ENCODE data around the gene TENM4. TPM values are rescaled to one million over a fixed set of nuclear protein-coding genes. Genes with fewer than 3 reads are reported as not detected.
"Not testable (repeated sequence)": the region's sequence is repeated elsewhere in the genome, so short reads cannot be mapped to it uniquely, and the experiment has no call there.

TENM4 gene
- total RNA-seq, 1 experiment from 2014 or later: 9.9 TPM

GRCh38 chr11:78642979-78643675 is 797.7 kb downstream of the TENM4 start:
- POLR2A ChIA-PET: no interaction called here
- intact Hi-C loops (cut with micrococcal nuclease): loop anchor here (10.0 kb wide), 3 partner anchors 162 to 1512 kb away; no protein-coding TSS in a partner anchor
- DNase-seq (ENCODE audit: unreplicated experiment): no peak
- BruUV-seq (replicated peaks): no TSS peak
- peaks cover 4% of the 10 kb centered on the region for H3K36me3 Mint-ChIP-seq (ENCODE audit: insufficient read depth, unreplicated experiment)
- H3K4me1 Mint-ChIP-seq (ENCODE audit: insufficient read depth, unreplicated experiment): peaks cover 8% of the 10 kb centered on the region
- no peak for TF ChIP-seq CTCF (IDR thresholded peaks at IDR 0.05; ENCODE audit: unreplicated experiment)
- CTCF ChIA-PET: interaction anchor here (0.6 to 7.1 kb wide), 8 partner anchors 73 to 850 kb away, joined by 3 to 176 read pairs (median 6); no protein-coding TSS in a partner anchor
- no peak overlapping the region for H3K27ac Mint-ChIP-seq (ENCODE audit: low read depth, unreplicated experiment)
- no peaks in the 10 kb centered on the region for H3K9me3 Mint-ChIP-seq (ENCODE audit: unreplicated experiment)
- H3K27me3 Mint-ChIP-seq (ENCODE audit: insufficient read depth, unreplicated experiment): peaks cover 12% of the 10 kb centered on the region
- no peak overlapping the region for H3K4me3 Mint-ChIP-seq (ENCODE audit: unreplicated experiment)

- H3K27ac Mint-ChIP-seq (ENCODE audit: low read depth, unreplicated experiment): no peak overlapping the region
- CTCF ChIA-PET: no interaction called here
- TF ChIP-seq CTCF (IDR thresholded peaks at IDR 0.05; ENCODE audit: unreplicated experiment): no peak
- H3K9me3 Mint-ChIP-seq (ENCODE audit: unreplicated experiment): no peaks in the 10 kb centered on the region
- H3K4me1 Mint-ChIP-seq (ENCODE audit: insufficient read depth, unreplicated experiment): peaks cover 8% of the 10 kb centered on the region
- BruUV-seq (replicated peaks): no TSS peak
- no peak for DNase-seq (ENCODE audit: unreplicated experiment)
- no peaks in the 10 kb centered on the region for H3K36me3 Mint-ChIP-seq (ENCODE audit: insufficient read depth, unreplicated experiment)
- no peak overlapping the region for H3K4me3 Mint-ChIP-seq (ENCODE audit: unreplicated experiment)
- peaks cover 12% of the 10 kb centered on the region for H3K27me3 Mint-ChIP-seq (ENCODE audit: insufficient read depth, unreplicated experiment)
- POLR2A ChIA-PET: no interaction called here
- intact Hi-C loops (cut with micrococcal nuclease): loop anchor here (10.0 kb wide), 3 partner anchors 163 to 1513 kb away; no protein-coding TSS in a partner anchor
Measured at GRCh38 chr11:78641541-78641940, 799.3 kb downstream of the TENM4 start.

GRCh38 chr11:78638704-78639380 is 802.0 kb downstream of the TENM4 start:
- no peak overlapping the region for H3K27ac Mint-ChIP-seq (ENCODE audit: low read depth, unreplicated experiment)
- ChIA-PET CTCF (interaction anchor here (0.6 to 1.8 kb wide), 4 partner anchors 76 to 838 kb away, joined by 3 to 8 read pairs (median 4); no protein-coding TSS in a partner anchor), POLR2A (no interaction called here)
- H3K36me3 Mint-ChIP-seq (ENCODE audit: insufficient read depth, unreplicated experiment): no peaks in the 10 kb centered on the region
- no peak for DNase-seq (ENCODE audit: unreplicated experiment)
- intact Hi-C loops (cut with micrococcal nuclease): no loop called here
- BruUV-seq (replicated peaks): no TSS peak
- H3K4me3 Mint-ChIP-seq (ENCODE audit: unreplicated experiment): no peak overlapping the region
- TF ChIP-seq CTCF (IDR thresholded peaks at IDR 0.05; ENCODE audit: unreplicated experiment): no peak
- peaks cover 12% of the 10 kb centered on the region for H3K27me3 Mint-ChIP-seq (ENCODE audit: insufficient read depth, unreplicated experiment)
- H3K9me3 Mint-ChIP-seq (ENCODE audit: unreplicated experiment): no peaks in the 10 kb centered on the region
- no peaks in the 10 kb centered on the region for H3K4me1 Mint-ChIP-seq (ENCODE audit: insufficient read depth, unreplicated experiment)

GRCh38 chr11:78637527-78637926 is 803.3 kb downstream of the TENM4 start:
- H3K9me3 Mint-ChIP-seq (ENCODE audit: unreplicated experiment); H3K36me3 Mint-ChIP-seq (ENCODE audit: insufficient read depth, unreplicated experiment); intact Hi-C loops (cut with micrococcal nuclease); DNase-seq (ENCODE audit: unreplicated experiment); H3K27ac Mint-ChIP-seq (ENCODE audit: low read depth, unreplicated experiment); H3K4me1 Mint-ChIP-seq (ENCODE audit: insufficient read depth, unreplicated experiment); BruUV-seq (replicated peaks); H3K4me3 Mint-ChIP-seq (ENCODE audit: unreplicated experiment); POLR2A ChIA-PET: not testable (repeated sequence)
- H3K27me3 Mint-ChIP-seq (ENCODE audit: insufficient read depth, unreplicated experiment): peaks cover 12% of the 10 kb centered on the region
- CTCF ChIA-PET: interaction anchor here (0.6 to 0.7 kb wide), 2 partner anchors 9 to 422 kb away, joined by 3 read pairs; no protein-coding TSS in a partner anchor

Data from MCF 10A (cell line).